Thoracic aorta (tissue), 2 donors: ENCODE measurements around the gene ACVRL1. TPM values are rescaled to one million over a fixed set of nuclear protein-coding genes. Genes with fewer than 3 reads are reported as not detected.

Experiments
- ATAC-seq: fragments of 150-250 bp; one replicate; pipeline ENCODE4 v1.8.0; 2017; ENCODE audit warnings: low read depth; ENCODE audit not compliant: insufficient number of reproducible peaks, low FRiP score
- DNase-seq: peaks from one replicate; pipeline ENCODE4 v3.0.0-alpha.2; 2020; ENCODE audit warnings: low spot score
- H3K27ac ChIP-seq, 2 donors: fragments of 200-600 bp; sonication (generic); 1 replicate in 1 of 2; 2 replicates in 1 of 2; pipeline ENCODE4 v1.5.1; 2016; ENCODE audit warnings: mild to moderate bottlenecking in 2 of 2, moderate library complexity in 2 of 2
- H3K27me3 ChIP-seq: fragments of 200-600 bp; sonication (generic); replicated peaks from 2 replicates; pipeline ENCODE4 v1.6.0; 2016; ENCODE audit warnings: mild to moderate bottlenecking; ENCODE audit not compliant: insufficient read depth
- H3K36me3 ChIP-seq: fragments of 200-600 bp; sonication (generic); one replicate; pipeline ENCODE4 v1.5.1; 2016
- H3K4me1 ChIP-seq, 2 donors: fragments of 200-600 bp; sonication (generic); 1 replicate in 1 of 2; 2 replicates in 1 of 2; pipeline versions ENCODE4 v1.5.1 to v1.6.0; 2016; ENCODE audit warnings: low read depth in 2 of 2, mild to moderate bottlenecking in 1 of 2; ENCODE audit not compliant: control insufficient read depth in 1 of 2
- H3K4me3 ChIP-seq: fragments of 200-600 bp; sonication (generic); 2 replicates; pipeline ENCODE4 v1.5.1; 2016; ENCODE audit warnings: mild to moderate bottlenecking
- H3K9me3 ChIP-seq: fragments of 200-600 bp; sonication (generic); 2 replicates; pipeline ENCODE4 v1.5.1; 2016
- total RNA-seq, 2 donors: library from RNA; depleted of rRNA; stranded (reverse); fragments of >200 nt; gene quantifications; one replicate each; pipeline versions ENCODE4 v1.1.0 to v1.2.3, GENCODE V29; 2016
- TF ChIP-seq, protein P1 (sequence below): fragments of 200-600 bp; sonication (generic); IDR thresholded peaks from one replicate; pipeline ENCODE4 v1.5.1; 2019; ENCODE audit warnings: antibody characterized with exemption

The ACVRL1 gene
- total RNA-seq, 2 donors from 2014 or later, result 81.4 to 90.2 TPM

DNA sequence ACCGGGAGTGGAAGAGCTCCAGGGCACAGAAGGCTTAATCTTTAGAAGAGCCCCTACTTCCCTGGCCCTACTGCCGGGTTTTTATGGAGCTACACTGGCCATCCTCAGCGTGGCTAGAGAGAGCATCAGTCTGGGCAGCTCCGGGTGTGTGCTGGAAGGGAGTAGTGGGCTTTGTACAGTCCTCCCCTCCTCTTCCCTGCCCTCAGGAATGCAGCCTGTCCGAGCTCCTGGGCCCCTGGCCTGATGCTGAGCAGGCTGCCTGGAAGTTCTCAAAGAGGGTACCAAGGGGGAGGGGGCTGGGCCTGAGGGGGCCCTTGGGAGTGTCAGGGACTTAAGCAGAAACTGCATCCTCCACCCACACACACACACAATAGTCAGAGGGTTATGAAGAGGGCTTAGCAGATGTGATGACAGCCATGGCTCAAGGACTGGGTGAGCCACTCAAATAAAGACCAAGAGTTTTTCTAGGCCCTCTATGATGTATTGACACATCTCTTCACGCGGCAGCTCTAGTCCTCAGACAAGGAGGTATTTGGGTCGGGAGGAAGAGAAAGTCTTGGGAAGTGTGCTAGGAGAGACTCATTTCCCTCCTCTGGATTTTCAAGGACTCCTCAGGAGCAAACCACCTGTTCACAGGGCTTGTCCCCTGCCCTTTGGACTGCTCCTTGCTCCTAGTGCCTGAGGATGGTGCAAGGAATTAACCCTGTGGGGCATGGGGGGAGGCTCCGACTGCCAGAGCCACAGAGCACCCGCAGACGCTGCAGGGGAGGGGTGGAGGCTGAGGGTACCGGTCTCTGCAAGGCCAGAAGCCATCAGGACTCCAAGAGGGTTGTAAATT, 42.3 kb upstream of the ACVRL1 start:
- no peak for DNase-seq
- no peak for ATAC-seq
- H3K36me3 ChIP-seq, result no peaks in the 10 kb centered on the region
- H3K4me1 ChIP-seq, result peaks cover 12 to 23% of the 10 kb centered on the region in 2 donors
- H3K4me3 ChIP-seq, result no peak overlapping the region
- H3K9me3 ChIP-seq, result no peaks in the 10 kb centered on the region
- TF ChIP-seq, protein P1, sequence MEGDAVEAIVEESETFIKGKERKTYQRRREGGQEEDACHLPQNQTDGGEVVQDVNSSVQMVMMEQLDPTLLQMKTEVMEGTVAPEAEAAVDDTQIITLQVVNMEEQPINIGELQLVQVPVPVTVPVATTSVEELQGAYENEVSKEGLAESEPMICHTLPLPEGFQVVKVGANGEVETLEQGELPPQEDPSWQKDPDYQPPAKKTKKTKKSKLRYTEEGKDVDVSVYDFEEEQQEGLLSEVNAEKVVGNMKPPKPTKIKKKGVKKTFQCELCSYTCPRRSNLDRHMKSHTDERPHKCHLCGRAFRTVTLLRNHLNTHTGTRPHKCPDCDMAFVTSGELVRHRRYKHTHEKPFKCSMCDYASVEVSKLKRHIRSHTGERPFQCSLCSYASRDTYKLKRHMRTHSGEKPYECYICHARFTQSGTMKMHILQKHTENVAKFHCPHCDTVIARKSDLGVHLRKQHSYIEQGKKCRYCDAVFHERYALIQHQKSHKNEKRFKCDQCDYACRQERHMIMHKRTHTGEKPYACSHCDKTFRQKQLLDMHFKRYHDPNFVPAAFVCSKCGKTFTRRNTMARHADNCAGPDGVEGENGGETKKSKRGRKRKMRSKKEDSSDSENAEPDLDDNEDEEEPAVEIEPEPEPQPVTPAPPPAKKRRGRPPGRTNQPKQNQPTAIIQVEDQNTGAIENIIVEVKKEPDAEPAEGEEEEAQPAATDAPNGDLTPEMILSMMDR, result no peak
- no peak overlapping the region for H3K27ac ChIP-seq
- no peaks in the 10 kb centered on the region for H3K27me3 ChIP-seq

DNA sequence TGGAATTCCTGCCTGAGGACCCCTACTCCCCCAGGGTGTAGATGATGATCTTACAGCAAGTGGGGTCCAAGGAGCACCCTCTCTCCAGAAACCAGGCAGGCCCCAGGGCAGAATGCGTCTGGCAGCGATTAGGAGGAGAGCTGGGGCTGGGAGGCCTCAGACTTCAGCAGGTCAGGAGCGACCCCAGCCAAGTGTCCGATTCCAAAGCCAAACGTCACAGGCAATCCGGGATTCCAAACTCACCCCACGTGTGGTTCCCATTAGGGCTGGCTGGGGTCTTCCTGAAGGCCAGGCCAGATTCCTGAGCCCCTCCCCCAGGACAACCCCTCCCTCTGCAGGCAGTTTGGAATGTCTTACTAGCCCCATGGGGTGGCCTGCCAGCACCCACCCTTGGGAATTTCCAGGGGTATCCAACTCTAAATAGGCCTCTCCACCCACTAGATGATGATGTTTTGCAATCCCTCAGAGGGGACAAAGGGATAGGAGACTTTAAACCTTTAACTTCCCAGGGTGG, 41.5 kb upstream of the ACVRL1 start:
- no peak for ATAC-seq
- DNase-seq, result no peak
- H3K9me3 ChIP-seq, result no peaks in the 10 kb centered on the region
- TF ChIP-seq, protein P1, result no peak
- no peak overlapping the region for H3K27ac ChIP-seq
- peaks cover 12 to 23% of the 10 kb centered on the region in 2 donors for H3K4me1 ChIP-seq
- no peak overlapping the region for H3K4me3 ChIP-seq
- no peaks in the 10 kb centered on the region for H3K27me3 ChIP-seq
- no peaks in the 10 kb centered on the region for H3K36me3 ChIP-seq

DNA sequence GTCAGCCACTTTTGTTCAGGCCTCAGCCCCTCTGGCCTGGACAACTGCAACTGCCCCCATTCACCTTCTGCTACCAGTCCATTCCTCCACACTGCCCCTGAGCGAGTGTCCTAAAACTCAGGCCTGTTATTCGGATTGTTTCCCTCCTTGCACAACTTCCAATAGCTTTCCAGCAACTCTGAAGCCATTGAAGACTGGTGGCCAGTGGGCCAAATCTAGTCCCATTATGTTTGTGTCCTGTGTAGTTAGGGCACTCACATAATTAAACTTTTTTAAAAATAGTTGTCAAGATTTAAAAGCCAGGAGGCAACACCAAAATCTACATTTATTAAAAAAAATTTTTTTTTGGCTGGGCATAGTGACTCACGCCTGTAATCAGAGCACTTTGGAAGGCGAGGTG, 41.0 kb upstream of the ACVRL1 start:
- peaks cover 12 to 23% of the 10 kb centered on the region in 2 donors for H3K4me1 ChIP-seq
- no peak overlapping the region for H3K4me3 ChIP-seq
- DNase-seq (no peak), ATAC-seq (no peak)
- H3K27me3 ChIP-seq, result no peaks in the 10 kb centered on the region
- no peaks in the 10 kb centered on the region for H3K9me3 ChIP-seq
- TF ChIP-seq, protein P1, result no peak
- no peaks in the 10 kb centered on the region for H3K36me3 ChIP-seq
- H3K27ac ChIP-seq, result no peak overlapping the region

DNA sequence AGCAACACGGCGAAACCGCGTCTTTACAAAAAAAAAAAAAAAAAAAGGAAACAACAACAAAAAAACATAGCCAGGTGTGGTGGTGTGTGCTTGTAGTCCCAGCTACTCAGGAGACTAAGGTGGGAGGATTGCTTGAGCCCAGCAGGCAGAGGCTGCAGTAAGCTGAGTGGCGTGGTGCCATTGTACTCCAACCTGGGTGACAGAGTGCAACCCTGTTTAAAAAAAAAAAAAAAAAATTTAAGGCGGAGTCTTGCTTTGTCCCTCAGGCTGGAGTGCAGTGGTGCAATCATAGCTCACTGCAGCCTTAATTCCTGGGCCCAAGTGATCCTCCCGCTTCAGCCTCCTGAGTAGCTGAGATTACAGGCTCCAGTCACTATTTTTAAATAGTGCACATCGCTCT, 40.5 kb upstream of the ACVRL1 start:
- no peaks in the 10 kb centered on the region for H3K36me3 ChIP-seq
- DNase-seq, result no peak
- no peak overlapping the region for H3K27ac ChIP-seq
- peaks cover 12 to 23% of the 10 kb centered on the region in 2 donors for H3K4me1 ChIP-seq
- no peaks in the 10 kb centered on the region for H3K27me3 ChIP-seq
- TF ChIP-seq, protein P1, result no peak
- no peak overlapping the region for H3K4me3 ChIP-seq
- no peak for ATAC-seq
- H3K9me3 ChIP-seq, result no peaks in the 10 kb centered on the region

DNA sequence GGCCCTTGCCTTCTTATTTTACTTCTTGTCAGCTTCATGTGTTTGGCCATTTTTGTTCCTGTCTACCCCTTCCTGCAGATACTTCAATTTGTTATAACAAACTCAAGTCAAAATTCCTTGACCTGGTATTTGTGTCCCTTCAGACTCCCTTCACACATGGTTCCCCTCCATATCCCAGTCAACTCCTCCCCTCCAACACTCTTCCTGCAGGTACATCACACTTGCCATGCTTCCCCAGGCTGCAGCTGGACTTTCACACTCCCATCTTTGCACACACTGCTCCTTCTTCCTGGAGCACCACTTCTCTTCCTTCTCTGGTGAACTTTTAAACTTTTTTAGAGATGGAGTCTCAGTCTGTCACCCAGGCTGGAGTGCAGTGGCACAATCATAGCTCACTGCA, 39.9 kb upstream of the ACVRL1 start:
- H3K27me3 ChIP-seq, result no peaks in the 10 kb centered on the region
- no peak for DNase-seq
- H3K9me3 ChIP-seq, result no peaks in the 10 kb centered on the region
- ATAC-seq, result no peak
- H3K4me3 ChIP-seq, result no peak overlapping the region
- TF ChIP-seq, protein P1, result no peak
- H3K27ac ChIP-seq, result no peak overlapping the region
- H3K36me3 ChIP-seq, result no peaks in the 10 kb centered on the region
- H3K4me1 ChIP-seq, result peaks cover 12 to 23% of the 10 kb centered on the region in 2 donors
